Spleen (tissue), 11 donors: Measurements from ENCODE around the gene PIGU. TPM values are rescaled to one million over a fixed set of nuclear protein-coding genes. Genes with fewer than 3 reads are reported as not detected.

ENCODE experiments used
- DNase-seq: peaks from one replicate; pipeline ENCODE4 v3.0.0-alpha.2; 2020
- H3K27ac ChIP-seq, 8 donors: fragments of 200-600 bp; sonication (generic) in 7 of 8; 1 replicate in 4 of 8; 2 replicates in 4 of 8; pipeline versions ENCODE4 v1.5.0 to v1.8.0; 2016 to 2021; ENCODE audit warnings: inconsistent platforms in 4 of 8, mild to moderate bottlenecking in 4 of 8, moderate library complexity in 1 of 8
- H3K27me3 ChIP-seq, 7 donors: fragments of 200-600 bp; sonication (generic) in 6 of 7; replicated peaks in 1 of 7; 1 replicate in 4 of 7; 2 replicates in 3 of 7; pipeline versions ENCODE4 v1.5.0 to v1.8.0; 2016 to 2021; ENCODE audit warnings: inconsistent platforms in 3 of 7, mild to moderate bottlenecking in 1 of 7
- H3K36me3 ChIP-seq, 6 donors: fragments of 200-600 bp; sonication (generic) in 5 of 6; 1 replicate in 4 of 6; 2 replicates in 2 of 6; pipeline versions ENCODE4 v1.5.0 to v1.8.0; 2016 to 2021; ENCODE audit warnings: inconsistent platforms in 2 of 6
- H3K4me1 ChIP-seq, 6 donors: fragments of 200-600 bp; sonication (generic) in 5 of 6; 1 replicate in 3 of 6; 2 replicates in 3 of 6; pipeline versions ENCODE4 v1.5.0 to v1.8.0; 2016 to 2021; ENCODE audit warnings: inconsistent platforms in 3 of 6
- H3K4me3 ChIP-seq, 8 donors: fragments of 200-600 bp; sonication (generic) in 7 of 8; 1 replicate in 4 of 8; 2 replicates in 4 of 8; pipeline versions ENCODE4 v1.5.0 to v1.8.0; 2016 to 2021; ENCODE audit warnings: inconsistent platforms in 4 of 8, mild to moderate bottlenecking in 4 of 8, moderate library complexity in 2 of 8
- H3K9me3 ChIP-seq, 8 donors: fragments of 200-600 bp; sonication (generic) in 7 of 8; 1 replicate in 4 of 8; 2 replicates in 4 of 8; pipeline versions ENCODE4 v1.5.0 to v1.8.0; 2016 to 2021; ENCODE audit warnings: inconsistent platforms in 4 of 8
- CTCF ChIP-seq, 11 experiments: fragments of 200-600 bp in 7 of 11; fragments of 450-650 bp in 4 of 11; sonication (generic) in 4 of 11; IDR thresholded peaks in 8 of 11; conservative IDR thresholded peaks in 3 of 11; 1 replicate in 7 of 11; 2 replicates in 4 of 11; pipeline versions ENCODE4 v1.4.0 to v1.8.0; 2016 to 2021; ENCODE audit warnings: antibody characterized with exemption in 11 of 11, inconsistent platforms in 4 of 11, mild to moderate bottlenecking in 1 of 11
- POLR2A ChIP-seq, 3 donors: fragments of 450-650 bp; IDR thresholded peaks; one replicate each; pipeline ENCODE4 v1.5.1; 2017; ENCODE audit warnings: antibody characterized with exemption in 3 of 3, mild to moderate bottlenecking in 1 of 3
- POLR2AphosphoS5 ChIP-seq, 3 donors: sonication (generic); formaldehyde crosslinking; IDR thresholded peaks; one replicate each; pipeline ENCODE4 v1.5.1; 2017; ENCODE audit warnings: antibody characterized with exemption in 3 of 3
- WGBS, 5 donors: extraction: QIAGEN DNeasy Blood & Tissue Kit in 3 of 5; methylation state at CpG; one replicate each; pipeline versions ENCODE4 v1.1.5 to v1.1.7; 2013 to 2018; 5-methylcytosine and 5-hydroxymethylcytosine counted together
- intact Hi-C: fragments of 100-400 bp; cut with DNase I; formaldehyde crosslinking; loops from one replicate; pipeline ENCODE4 v1.15.0; 2023; ENCODE audit warnings: low total_unique reads
- polyA plus RNA-seq, 3 donors: library from polyadenylated mRNA; stranded (reverse); fragments of 200-250 nt; gene quantifications; one replicate each; pipeline ENCODE4 v1.2.1, GENCODE V29; 2013
- total RNA-seq, 7 donors: library from RNA; depleted of rRNA in 3 of 7; stranded (reverse); fragments of >200 nt in 3 of 7; fragmentation: NEBNext Ultra II Directional in 4 of 7; extraction: Animal tissue kit (Norgen Biotek cat#: 25700) in 4 of 7; gene quantifications; one replicate each; pipeline versions ENCODE4 v1.1.0 to v1.2.1, GENCODE V29; 2016 to 2021
- donor health status: healthy with polysubstance abuse.
- donor health status: DM: no; HTN: no; CAD: no; lungs with moderate emphysema.
- donor health status: DM: no; HTN: no; CAD: no.
- donor health status: Bipolar disorder and iron deficiency.
- donor health status: healthy.
- donor health status: DM: no; HTN: no; CAD: no.
- donor health status: DM: yes; HTN: yes; CAD: no.

PIGU gene
- total and polyA plus RNA-seq, 10 donors: 10.0 to 20.4 (median 14.5) TPM

- no peak for DNase-seq
- intact Hi-C loops: no loop called here
- Histone ChIP-seq H3K4me1 (peaks cover 5 to 31% (median 13%) of the 10 kb centered on the region in 6 donors), H3K27ac (peak overlapping the region in 3 of 8 donors; percentile 32 to 94 (median 94)), H3K36me3 (peaks cover 0 to 8% (median 0%) of the 10 kb centered on the region in 6 donors), H3K4me3 (no peak overlapping the region), H3K9me3 (no peaks in the 10 kb centered on the region), H3K27me3 (no peaks in the 10 kb centered on the region)
- TF ChIP-seq POLR2AphosphoS5 (IDR thresholded peaks at IDR 0.05): no peak
- no peak for TF ChIP-seq CTCF (IDR thresholded peaks at IDR 0.05 in 8 of 11, conservative IDR thresholded peaks at IDR 0.05 in 3 of 11)
- TF ChIP-seq POLR2A (IDR thresholded peaks at IDR 0.05): no peak
- WGBS, 5 donors: 90 to 99% (median 92%) methylated on average over 7 of the region's 7 CpGs
Measured at GRCh38 chr20:34560614-34561013, 116.3 kb downstream of the PIGU start.

GRCh38 chr20:34560141-34560523, 116.8 kb downstream of the PIGU start:
- no peaks in the 10 kb centered on the region for H3K27me3 ChIP-seq
- WGBS, 5 donors: 48 to 90% (median 79%) methylated on average over 12 of the region's 12 CpGs
- TF ChIP-seq POLR2A (IDR thresholded peaks at IDR 0.05) (no peak), POLR2AphosphoS5 (IDR thresholded peaks at IDR 0.05) (no peak), CTCF (IDR thresholded peaks at IDR 0.05 in 8 of 11, conservative IDR thresholded peaks at IDR 0.05 in 3 of 11) (no peak)
- H3K4me3 ChIP-seq: no peak overlapping the region
- H3K27ac ChIP-seq: peak overlapping the region in 4 of 8 donors; percentile 4 to 94 (median 94)
- H3K36me3 ChIP-seq: peaks cover 0 to 8% (median 0%) of the 10 kb centered on the region in 6 donors
- peak; percentile 75 for DNase-seq
- no peaks in the 10 kb centered on the region for H3K9me3 ChIP-seq
- intact Hi-C loops: no loop called here
- peaks cover 5 to 31% (median 13%) of the 10 kb centered on the region in 6 donors for H3K4me1 ChIP-seq

GRCh38 chr20:34559311-34560140, 117.4 kb downstream of the PIGU start:
- peak overlapping the region in 7 of 8 donors; percentile 85 to 94 (median 92) for H3K27ac ChIP-seq
- H3K4me3 ChIP-seq: peak overlapping the region in 7 of 8 donors; percentile 51 to 69 (median 59)
- H3K27me3 ChIP-seq: no peaks in the 10 kb centered on the region
- TF ChIP-seq POLR2AphosphoS5 (IDR thresholded peaks at IDR 0.05): peak in 1 of 3 donors; percentile 5
- no peak for TF ChIP-seq CTCF (IDR thresholded peaks at IDR 0.05 in 8 of 11, conservative IDR thresholded peaks at IDR 0.05 in 3 of 11)
- DNase-seq: peak; percentile 83
- intact Hi-C loops: no loop called here
- no peaks in the 10 kb centered on the region for H3K9me3 ChIP-seq
- 59 to 75% (median 67%) methylated on average over 29 to 43 of the region's 43 CpGs for WGBS, 5 donors
- peaks cover 5 to 31% (median 13%) of the 10 kb centered on the region in 6 donors for H3K4me1 ChIP-seq
- H3K36me3 ChIP-seq: peaks cover 0 to 6% (median 0%) of the 10 kb centered on the region in 6 donors
